Keratinocyte (primary cell): Measurements from ENCODE around the gene DCN.

Source experiments
- EZH2 ChIP-seq: IDR thresholded peaks from one replicate; pipeline ENCODE4 v1.6.1; 2012; ENCODE audit warnings: inconsistent platforms, mild to moderate bottlenecking, low read length, moderate library complexity
- TF ChIP-seq, protein P1 (sequence below), 3 experiments: IDR thresholded peaks in 1 of 3; conservative IDR thresholded peaks in 1 of 3; optimal IDR thresholded peaks in 1 of 3; 2 replicates in 2 of 3; 3 replicates in 1 of 3; pipeline versions ENCODE3 to v1.5.1; 2011; ENCODE audit warnings: low read length in 3 of 3, mild to moderate bottlenecking in 3 of 3, moderate library complexity in 2 of 3, control low read depth in 1 of 3, inconsistent platforms in 1 of 3; ENCODE audit not compliant: insufficient read depth in 2 of 3; ENCODE audit errors: extremely low read depth in 1 of 3

DNA sequence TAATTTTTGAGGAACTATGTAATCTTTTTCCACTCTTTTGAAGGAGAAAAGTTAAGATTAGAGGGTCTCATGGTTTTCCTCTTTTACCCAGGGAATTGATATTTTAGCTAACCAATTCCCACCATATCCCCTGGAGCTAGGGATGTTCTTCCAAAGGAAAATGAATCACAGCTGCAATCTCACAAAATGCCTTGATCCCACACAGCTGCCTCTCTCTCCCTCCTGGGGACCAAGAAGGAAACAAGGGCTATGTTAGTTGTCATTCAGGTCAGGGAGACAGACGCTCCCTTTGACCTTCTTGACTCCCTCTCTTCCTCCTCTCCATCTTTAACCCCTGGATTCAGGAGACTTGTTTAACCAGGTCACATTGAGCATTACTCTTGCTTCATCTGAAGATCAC is 9.5 kb downstream of the DCN start:
- TF ChIP-seq, protein P1, sequence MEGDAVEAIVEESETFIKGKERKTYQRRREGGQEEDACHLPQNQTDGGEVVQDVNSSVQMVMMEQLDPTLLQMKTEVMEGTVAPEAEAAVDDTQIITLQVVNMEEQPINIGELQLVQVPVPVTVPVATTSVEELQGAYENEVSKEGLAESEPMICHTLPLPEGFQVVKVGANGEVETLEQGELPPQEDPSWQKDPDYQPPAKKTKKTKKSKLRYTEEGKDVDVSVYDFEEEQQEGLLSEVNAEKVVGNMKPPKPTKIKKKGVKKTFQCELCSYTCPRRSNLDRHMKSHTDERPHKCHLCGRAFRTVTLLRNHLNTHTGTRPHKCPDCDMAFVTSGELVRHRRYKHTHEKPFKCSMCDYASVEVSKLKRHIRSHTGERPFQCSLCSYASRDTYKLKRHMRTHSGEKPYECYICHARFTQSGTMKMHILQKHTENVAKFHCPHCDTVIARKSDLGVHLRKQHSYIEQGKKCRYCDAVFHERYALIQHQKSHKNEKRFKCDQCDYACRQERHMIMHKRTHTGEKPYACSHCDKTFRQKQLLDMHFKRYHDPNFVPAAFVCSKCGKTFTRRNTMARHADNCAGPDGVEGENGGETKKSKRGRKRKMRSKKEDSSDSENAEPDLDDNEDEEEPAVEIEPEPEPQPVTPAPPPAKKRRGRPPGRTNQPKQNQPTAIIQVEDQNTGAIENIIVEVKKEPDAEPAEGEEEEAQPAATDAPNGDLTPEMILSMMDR (optimal IDR thresholded peaks at IDR 0.05 in 1 of 3, IDR thresholded peaks at IDR 0.05 in 1 of 3, conservative IDR thresholded peaks at IDR 0.05 in 1 of 3; ENCODE audit: extremely low read depth in 1 of 3, insufficient read depth in 2 of 3, low read length in 3 of 3), result no peak
- TF ChIP-seq EZH2, result no peak
